ENCODE results near the gene NME5.

Gene NME5

GRCh38 chr5:138138949-138139780 lies at the start of gene NME5:
Gene NME5 (minus strand): TSS chr5:138139428. CDS start chr5:138138780, 648 bp downstream.
- H3K9ac ChIP-seq (ENCODE audit: insufficient read length), result no peak within 1 kb of the TSS
- H3K36me3 ChIP-seq (ENCODE audit: insufficient read depth, low read length), result no peaks in the 10 kb centered on the region
- no peak within 1 kb of the TSS for H3K4me3 ChIP-seq
- TF ChIP-seq POLR2AphosphoS5 (IDR thresholded peaks at IDR 0.05; ENCODE audit: borderline replicate concordance, low read depth, low read length), result no peak
- DNase-seq (ENCODE audit: low read depth, low spot score), result no peak
- H3K27ac ChIP-seq, result no peak within 1 kb of the TSS
- no peaks in the 10 kb centered on the region for H3K9me3 ChIP-seq (ENCODE audit: low read depth, low read length)

- Histone ChIP-seq H3K36me3 (ENCODE audit: insufficient read depth, low read length) (peaks cover 84% of the 10 kb centered on the region), H3K4me3 (no peak overlapping the region), H3K9ac (ENCODE audit: insufficient read length) (no peak overlapping the region), H3K9me3 (ENCODE audit: low read depth, low read length) (no peaks in the 10 kb centered on the region), H3K27ac (no peak overlapping the region)
- DNase-seq (ENCODE audit: low read depth, low spot score), result no peak
- no peak for TF ChIP-seq POLR2AphosphoS5 (IDR thresholded peaks at IDR 0.05; ENCODE audit: borderline replicate concordance, low read depth, low read length)
- TF ChIP-seq FOXP2 (optimal IDR thresholded peaks at IDR 0.05; ENCODE audit: control extremely low read depth, extremely low read length, insufficient read depth), result no peak
- TF ChIP-seq EZH2 (IDR thresholded peaks at IDR 0.05), result no peak
Measured at GRCh38 chr5:138188626-138189025, 49.4 kb upstream of the NME5 start.

- H3K4me3 ChIP-seq, result no peak overlapping the region
- no peak overlapping the region for H3K9ac ChIP-seq (ENCODE audit: insufficient read length)
- TF ChIP-seq POLR2AphosphoS5 (IDR thresholded peaks at IDR 0.05; ENCODE audit: borderline replicate concordance, low read depth, low read length), result no peak; the same call in 1 of the 2 replicates
- TF ChIP-seq EZH2 (IDR thresholded peaks at IDR 0.05), result no peak
- no peak for TF ChIP-seq FOXP2 (optimal IDR thresholded peaks at IDR 0.05; ENCODE audit: control extremely low read depth, extremely low read length, insufficient read depth)
- no peak overlapping the region for H3K27ac ChIP-seq
- peaks cover 91% of the 10 kb centered on the region for H3K36me3 ChIP-seq (ENCODE audit: insufficient read depth, low read length)
- no peak for DNase-seq (ENCODE audit: low read depth, low spot score)
- H3K9me3 ChIP-seq (ENCODE audit: low read depth, low read length), result no peaks in the 10 kb centered on the region
Measured at GRCh38 chr5:138186002-138186447, 46.8 kb upstream of the NME5 start.

GRCh38 chr5:138182808-138183207 lies 43.6 kb upstream of the NME5 start:
- DNase-seq (ENCODE audit: low read depth, low spot score), result no peak
- Histone ChIP-seq H3K36me3 (ENCODE audit: insufficient read depth, low read length) (peaks cover 72% of the 10 kb centered on the region), H3K9me3 (ENCODE audit: low read depth, low read length) (no peaks in the 10 kb centered on the region), H3K9ac (ENCODE audit: insufficient read length) (no peak overlapping the region), H3K4me3 (no peak overlapping the region), H3K27ac (no peak overlapping the region)
- TF ChIP-seq FOXP2 (optimal IDR thresholded peaks at IDR 0.05; ENCODE audit: control extremely low read depth, extremely low read length, insufficient read depth) (no peak), POLR2AphosphoS5 (IDR thresholded peaks at IDR 0.05; ENCODE audit: borderline replicate concordance, low read depth, low read length) (no peak), EZH2 (IDR thresholded peaks at IDR 0.05) (no peak)

GRCh38 chr5:138180841-138181240 lies 41.6 kb upstream of the NME5 start:
- no peak overlapping the region for H3K4me3 ChIP-seq
- no peak overlapping the region for H3K9ac ChIP-seq (ENCODE audit: insufficient read length)
- DNase-seq (ENCODE audit: low read depth, low spot score), result no peak

GRCh38 chr5:138180183-138180782 lies 41.1 kb upstream of the NME5 start:
- H3K27ac ChIP-seq, result no peak overlapping the region
- peak; percentile 47 for DNase-seq (ENCODE audit: low read depth, low spot score)
- peak overlapping the region; percentile 92 for H3K9ac ChIP-seq (ENCODE audit: insufficient read length)
- TF ChIP-seq FOXP2 (optimal IDR thresholded peaks at IDR 0.05; ENCODE audit: control extremely low read depth, extremely low read length, insufficient read depth) (no peak), POLR2AphosphoS5 (IDR thresholded peaks at IDR 0.05; ENCODE audit: borderline replicate concordance, low read depth, low read length) (no peak)
- peak overlapping the region; percentile 87 for H3K4me3 ChIP-seq
- H3K9me3 ChIP-seq (ENCODE audit: low read depth, low read length), result no peaks in the 10 kb centered on the region
- H3K36me3 ChIP-seq (ENCODE audit: insufficient read depth, low read length), result peaks cover 60% of the 10 kb centered on the region

More at GRCh38 chr5:138180841-138181240, 41.6 kb upstream of the NME5 start:
- no peak for TF ChIP-seq POLR2AphosphoS5 (IDR thresholded peaks at IDR 0.05; ENCODE audit: borderline replicate concordance, low read depth, low read length)
- no peak for TF ChIP-seq EZH2 (IDR thresholded peaks at IDR 0.05)
- no peak for TF ChIP-seq FOXP2 (optimal IDR thresholded peaks at IDR 0.05; ENCODE audit: control extremely low read depth, extremely low read length, insufficient read depth)
- no peaks in the 10 kb centered on the region for H3K9me3 ChIP-seq (ENCODE audit: low read depth, low read length)
- H3K27ac ChIP-seq, result no peak overlapping the region
- peaks cover 62% of the 10 kb centered on the region for H3K36me3 ChIP-seq (ENCODE audit: insufficient read depth, low read length)

- peak overlapping the region; percentile 87 for H3K4me3 ChIP-seq
- TF ChIP-seq POLR2AphosphoS5 (IDR thresholded peaks at IDR 0.05; ENCODE audit: borderline replicate concordance, low read depth, low read length), result no peak
- H3K36me3 ChIP-seq (ENCODE audit: insufficient read depth, low read length), result peaks cover 60% of the 10 kb centered on the region
- DNase-seq (ENCODE audit: low read depth, low spot score), result no peak
- H3K27ac ChIP-seq, result peak overlapping the region; percentile 38; the same call in 1 of the 2 replicates
- H3K9me3 ChIP-seq (ENCODE audit: low read depth, low read length), result no peaks in the 10 kb centered on the region
- H3K9ac ChIP-seq (ENCODE audit: insufficient read length), result peak overlapping the region; percentile 92
Measured at GRCh38 chr5:138179277-138179857, 40.1 kb upstream of the NME5 start.

- H3K9ac ChIP-seq (ENCODE audit: insufficient read length), result peak within 1 kb of the TSS; percentile 92
- DNase-seq (ENCODE audit: low read depth, low spot score), result peak; percentile 88
- no peak for TF ChIP-seq EZH2 (IDR thresholded peaks at IDR 0.05)
- TF ChIP-seq FOXP2 (optimal IDR thresholded peaks at IDR 0.05; ENCODE audit: control extremely low read depth, extremely low read length, insufficient read depth), result peak; percentile 13
- peak; percentile 87 for TF ChIP-seq POLR2AphosphoS5 (IDR thresholded peaks at IDR 0.05; ENCODE audit: borderline replicate concordance, low read depth, low read length)
- peak within 1 kb of the TSS; percentile 94 for H3K27ac ChIP-seq
- H3K36me3 ChIP-seq (ENCODE audit: insufficient read depth, low read length), result peaks cover 60% of the 10 kb centered on the region
- H3K9me3 ChIP-seq (ENCODE audit: low read depth, low read length), result no peaks in the 10 kb centered on the region
- H3K4me3 ChIP-seq, result peak within 1 kb of the TSS; percentile 87
Measured at GRCh38 chr5:138178516-138179276, 39.5 kb upstream of the NME5 start, which contains the start of the genes BRD8 and KIF20A. Gene BRD8 (minus strand): TSS chr5:138178630. CDS start chr5:138178614, 16 bp downstream. Gene KIF20A (plus strand): TSS chr5:138179112. CDS start chr5:138179681, 569 bp downstream.
